Large intestine (tissue), 3 donors: ENCODE measurements around the gene PIGQ. TPM values are rescaled to one million over a fixed set of nuclear protein-coding genes. Genes with fewer than 3 reads are reported as not detected.
A peak's percentile ranks its signal among the peaks of the same experiment; 100 is the strongest.

Source experiments
- DNase-seq, 2 donors: peaks; one replicate each; pipeline versions ENCODE4 v3.0.0 to v3.0.0-alpha.2; 2013
- H3K27ac ChIP-seq: one replicate; pipeline ENCODE4 v1.5.1; 2013; ENCODE audit warnings: low read length
- H3K27me3 ChIP-seq: 2 replicates; pipeline ENCODE4 v1.6.1; 2013; ENCODE audit warnings: low read length; ENCODE audit not compliant: control insufficient read depth, insufficient read depth
- H3K36me3 ChIP-seq: 2 replicates; pipeline ENCODE4 v1.6.1; 2013; ENCODE audit warnings: low read length; ENCODE audit not compliant: control insufficient read depth, insufficient read depth
- H3K4me1 ChIP-seq: one replicate; pipeline ENCODE4 v1.6.1; 2013; ENCODE audit warnings: low read length; ENCODE audit not compliant: control insufficient read depth, insufficient read depth
- H3K4me3 ChIP-seq: one replicate; pipeline ENCODE4 v1.5.1; 2013; ENCODE audit warnings: low read length
- H3K9me3 ChIP-seq: one replicate; pipeline ENCODE4 v1.6.1; 2013; ENCODE audit warnings: mild to moderate bottlenecking, low read depth, low read length, moderate library complexity; ENCODE audit not compliant: control insufficient read depth
- WGBS: methylation state at CpG from one replicate; pipeline ENCODE4 v1.1.5; 2013; ENCODE audit warnings: low lambda C conversion rate; ENCODE audit not compliant: insufficient coverage; 5-methylcytosine and 5-hydroxymethylcytosine counted together
- polyA plus RNA-seq: library from polyadenylated mRNA; unstranded; fragments of 120-200 nt; gene quantifications from one replicate; pipeline ENCODE4 v1.2.1, GENCODE V29; 2013

Gene PIGQ
- polyA plus RNA-seq, 1 donor, result 23.6 TPM

- H3K27me3 ChIP-seq, result no peaks in the 10 kb centered on the region
- H3K27ac ChIP-seq, result no peak overlapping the region
- H3K4me3 ChIP-seq, result no peak overlapping the region
- H3K4me1 ChIP-seq, result peaks cover 14% of the 10 kb centered on the region
- no CpG with 5 or more reads among the region's 27 CpGs for WGBS
- no peak for DNase-seq
- no peaks in the 10 kb centered on the region for H3K9me3 ChIP-seq
- H3K36me3 ChIP-seq, result peaks cover 17% of the 10 kb centered on the region
Observed at GRCh38 chr16:572865-573650, 3.3 kb downstream of the PIGQ start.

DNA sequence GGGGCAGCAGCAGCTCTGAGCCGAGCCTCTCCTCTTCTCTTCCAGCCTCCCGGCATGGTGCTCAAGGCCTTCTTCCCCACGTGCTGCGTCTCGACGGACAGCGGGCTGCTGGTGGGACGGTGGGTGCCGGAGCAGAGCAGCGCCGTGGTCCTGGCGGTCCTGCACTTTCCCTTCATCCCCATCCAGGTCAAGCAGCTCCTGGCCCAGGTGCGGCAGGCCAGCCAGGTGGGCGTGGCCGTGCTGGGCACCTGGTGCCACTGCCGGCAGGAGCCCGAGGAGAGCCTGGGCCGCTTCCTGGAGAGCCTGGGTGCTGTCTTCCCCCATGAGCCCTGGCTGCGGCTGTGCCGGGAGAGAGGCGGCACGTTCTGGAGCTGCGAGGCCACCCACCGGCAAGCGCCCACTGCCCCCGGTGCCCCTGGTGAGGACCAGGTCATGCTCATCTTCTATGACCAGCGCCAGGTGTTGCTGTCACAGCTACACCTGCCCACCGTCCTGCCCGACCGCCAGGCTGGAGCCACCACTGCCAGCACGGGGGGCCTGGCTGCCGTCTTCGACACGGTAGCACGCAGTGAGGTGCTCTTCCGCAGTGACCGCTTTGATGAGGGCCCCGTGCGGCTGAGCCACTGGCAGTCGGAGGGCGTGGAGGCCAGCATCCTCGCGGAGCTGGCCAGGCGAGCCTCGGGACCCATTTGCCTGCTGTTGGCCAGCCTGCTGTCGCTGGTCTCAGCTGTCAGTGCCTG, 4.4 kb downstream of the PIGQ start:
- H3K27ac ChIP-seq, result no peak overlapping the region
- H3K4me1 ChIP-seq, result peaks cover 3% of the 10 kb centered on the region
- H3K4me3 ChIP-seq, result no peak overlapping the region
- WGBS, result no CpG with 5 or more reads among the region's 46 CpGs
- peaks cover 17% of the 10 kb centered on the region for H3K36me3 ChIP-seq
- DNase-seq, result no peak
- no peaks in the 10 kb centered on the region for H3K27me3 ChIP-seq
- H3K9me3 ChIP-seq, result no peaks in the 10 kb centered on the region

DNA sequence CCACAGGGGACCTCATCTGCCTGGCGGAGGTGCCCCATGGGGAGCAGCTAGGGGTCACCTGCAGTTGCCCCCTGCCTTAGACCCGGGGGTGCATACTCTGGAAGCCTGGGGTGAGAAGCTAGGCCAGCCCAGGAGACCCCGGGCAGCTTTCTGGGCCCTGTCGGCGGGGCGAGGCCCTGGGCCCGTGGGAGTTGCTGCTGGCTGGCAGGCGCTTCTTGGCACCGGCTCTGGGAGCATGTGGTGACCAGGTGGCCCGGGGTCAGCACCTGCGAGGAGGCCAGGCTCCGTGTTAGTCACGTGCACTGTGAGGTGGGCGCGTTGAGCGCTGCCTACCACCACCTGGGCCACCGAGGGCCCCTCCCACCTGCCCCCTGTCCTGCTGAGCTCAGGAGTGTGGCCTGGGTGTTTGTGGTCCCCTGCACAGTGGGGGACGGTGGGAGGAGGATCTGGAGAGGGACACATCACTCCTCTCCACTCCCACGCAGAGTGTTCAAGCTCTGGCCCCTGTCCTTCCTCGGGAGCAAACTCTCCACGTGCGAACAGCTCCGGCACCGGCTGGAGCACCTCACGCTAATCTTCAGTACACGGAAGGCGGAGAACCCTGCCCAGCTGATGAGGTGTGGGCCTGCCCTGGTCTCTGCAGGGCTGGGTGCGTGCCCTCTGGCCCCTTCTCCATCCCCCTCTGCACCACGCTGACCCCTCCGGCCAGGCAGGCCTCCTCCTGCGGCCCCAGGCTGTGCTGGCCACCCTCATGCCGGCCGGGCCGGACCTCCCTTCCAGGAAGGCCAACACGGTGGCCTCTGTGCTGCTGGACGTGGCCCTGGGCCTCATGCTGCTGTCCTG, 5.8 kb downstream of the PIGQ start:
- DNase-seq, result no peak
- no peaks in the 10 kb centered on the region for H3K27me3 ChIP-seq
- H3K4me3 ChIP-seq, result no peak overlapping the region
- peaks cover 19% of the 10 kb centered on the region for H3K36me3 ChIP-seq
- H3K4me1 ChIP-seq, result no peaks in the 10 kb centered on the region
- no peaks in the 10 kb centered on the region for H3K9me3 ChIP-seq
- WGBS, result no CpG with 5 or more reads among the region's 36 CpGs
- no peak overlapping the region for H3K27ac ChIP-seq

DNA sequence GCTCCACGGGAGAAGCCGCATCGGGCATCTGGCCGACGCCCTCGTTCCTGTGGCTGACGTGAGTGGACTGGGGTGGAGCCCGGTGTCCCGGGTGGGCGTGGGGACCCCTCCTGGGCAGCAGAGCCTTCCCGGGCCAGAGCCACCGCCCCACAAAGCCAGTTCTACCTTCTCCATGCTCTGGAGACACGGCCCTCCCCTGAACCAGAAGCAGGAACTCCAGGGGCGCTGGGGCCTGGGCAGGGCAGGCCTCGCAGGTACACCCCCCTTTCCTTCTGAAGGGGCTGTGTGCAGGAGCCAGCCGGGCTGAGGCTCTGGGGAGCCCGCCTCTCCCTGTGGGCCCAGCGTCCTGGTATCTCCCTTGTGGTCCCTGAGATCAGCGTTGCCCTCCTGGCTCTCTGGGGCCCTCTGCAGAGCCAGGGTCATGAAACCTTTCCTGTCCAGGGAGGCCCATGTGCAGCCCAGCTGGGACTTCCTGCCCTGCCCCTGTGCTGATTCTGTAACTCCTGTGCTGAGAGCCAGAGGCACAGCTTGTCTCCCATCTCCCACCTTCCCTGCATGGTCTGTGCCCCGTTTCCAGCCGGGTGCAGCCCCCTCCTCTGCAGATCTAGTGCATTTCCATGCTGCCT, 6.5 kb downstream of the PIGQ start:
- Histone ChIP-seq H3K27me3 (no peaks in the 10 kb centered on the region), H3K4me3 (no peak overlapping the region), H3K36me3 (peaks cover 22% of the 10 kb centered on the region), H3K9me3 (no peaks in the 10 kb centered on the region), H3K4me1 (no peaks in the 10 kb centered on the region), H3K27ac (no peak overlapping the region)
- no CpG with 5 or more reads among the region's 21 CpGs for WGBS
- DNase-seq, result no peak

GRCh38 chr16:576823-577201, 7.0 kb downstream of the PIGQ start:
- Histone ChIP-seq H3K27me3 (no peaks in the 10 kb centered on the region), H3K4me3 (no peak overlapping the region), H3K4me1 (no peaks in the 10 kb centered on the region), H3K27ac (no peak overlapping the region), H3K9me3 (no peaks in the 10 kb centered on the region), H3K36me3 (peaks cover 22% of the 10 kb centered on the region)
- no peak for DNase-seq
- no CpG with 5 or more reads among the region's 8 CpGs for WGBS

DNA sequence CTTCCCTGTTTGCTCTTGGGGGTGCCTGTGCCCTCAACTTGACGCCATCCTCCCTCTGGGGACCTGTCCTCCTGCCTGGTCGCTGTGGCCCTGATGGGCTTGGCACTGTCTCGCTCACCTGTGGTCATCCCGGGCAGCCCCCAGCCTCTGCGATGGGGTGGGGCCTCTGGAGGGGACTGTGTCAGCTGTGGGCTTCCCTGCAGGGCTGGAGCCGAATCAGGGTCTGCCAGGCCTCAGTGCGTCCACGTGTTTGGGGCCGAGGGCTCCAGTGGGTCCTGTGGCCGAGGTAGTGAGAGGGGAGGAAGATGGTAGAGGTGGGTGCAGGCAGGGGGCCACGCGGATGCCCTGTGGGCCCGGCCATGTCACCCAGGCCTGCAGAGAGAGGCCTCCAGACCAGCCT, 8.0 kb downstream of the PIGQ start:
- Histone ChIP-seq H3K27me3 (no peaks in the 10 kb centered on the region), H3K27ac (no peak overlapping the region), H3K9me3 (no peaks in the 10 kb centered on the region), H3K4me1 (no peaks in the 10 kb centered on the region), H3K36me3 (peaks cover 22% of the 10 kb centered on the region), H3K4me3 (no peak overlapping the region)
- DNase-seq, result no peak
- no CpG with 5 or more reads among the region's 13 CpGs for WGBS

DNA sequence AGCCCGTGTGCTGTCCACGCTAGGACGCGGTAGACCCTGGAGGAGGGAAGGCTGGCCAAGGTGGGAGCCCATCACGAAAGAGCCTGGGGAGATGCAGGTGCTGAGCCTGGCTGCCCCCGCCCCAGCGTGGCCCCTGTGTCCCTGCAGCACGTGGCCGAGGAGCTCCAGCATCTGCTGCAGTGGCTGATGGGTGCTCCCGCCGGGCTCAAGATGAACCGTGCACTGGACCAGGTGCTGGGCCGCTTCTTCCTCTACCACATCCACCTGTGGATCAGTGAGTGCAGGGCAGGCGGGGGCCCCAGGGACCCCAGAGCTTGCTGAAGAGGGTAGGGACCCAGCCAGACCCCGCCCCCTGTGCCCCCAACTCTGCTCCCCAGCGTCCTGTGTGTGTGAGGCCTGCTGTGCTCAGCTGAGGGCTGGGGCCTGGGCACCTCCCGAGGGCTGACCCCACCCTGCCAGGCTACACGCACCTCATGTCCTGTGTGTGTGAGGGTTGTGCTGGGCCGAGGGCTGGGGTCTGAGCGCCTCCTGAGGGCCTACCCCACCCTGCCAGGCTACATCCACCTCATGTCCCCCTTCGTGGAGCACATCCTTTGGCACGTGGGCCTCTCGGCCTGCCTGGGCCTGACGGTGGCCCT, 8.6 kb downstream of the PIGQ start:
- Histone ChIP-seq H3K4me1 (no peaks in the 10 kb centered on the region), H3K4me3 (no peak overlapping the region), H3K27ac (no peak overlapping the region), H3K36me3 (peaks cover 22% of the 10 kb centered on the region), H3K9me3 (no peaks in the 10 kb centered on the region), H3K27me3 (no peaks in the 10 kb centered on the region)
- no peak for DNase-seq
- 92% methylated on average over 4 of the region's 24 CpGs for WGBS

DNA sequence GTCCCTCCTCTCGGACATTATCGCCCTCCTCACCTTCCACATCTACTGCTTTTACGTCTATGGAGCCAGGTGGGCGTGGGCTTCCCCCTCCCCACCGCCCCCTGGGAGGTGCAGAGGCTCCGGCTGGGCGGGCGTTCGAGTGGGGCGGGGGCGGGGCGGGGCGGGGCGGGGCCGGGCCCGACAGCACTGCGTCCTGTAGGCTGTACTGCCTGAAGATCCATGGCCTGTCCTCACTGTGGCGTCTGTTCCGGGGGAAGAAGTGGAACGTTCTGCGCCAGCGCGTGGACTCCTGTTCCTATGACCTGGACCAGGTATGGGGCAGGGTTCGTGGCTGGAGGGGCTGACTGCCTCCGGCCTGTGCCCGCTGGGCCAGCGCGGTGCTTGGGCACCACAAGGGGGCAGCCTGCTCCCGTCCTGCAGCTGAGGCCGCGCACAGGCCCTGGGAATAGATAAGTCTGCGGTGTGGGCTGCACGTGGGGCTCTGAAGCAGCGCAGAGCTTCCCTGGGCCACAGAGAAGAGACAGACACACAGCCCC, 9.2 kb downstream of the PIGQ start:
- WGBS, result no CpG with 5 or more reads among the region's 34 CpGs
- peaks cover 22% of the 10 kb centered on the region for H3K36me3 ChIP-seq
- H3K9me3 ChIP-seq, result no peaks in the 10 kb centered on the region
- H3K27ac ChIP-seq, result no peak overlapping the region
- H3K4me1 ChIP-seq, result no peaks in the 10 kb centered on the region
- peak; percentile 72 to 73 for DNase-seq
- no peaks in the 10 kb centered on the region for H3K27me3 ChIP-seq
- no peak overlapping the region for H3K4me3 ChIP-seq

DNA sequence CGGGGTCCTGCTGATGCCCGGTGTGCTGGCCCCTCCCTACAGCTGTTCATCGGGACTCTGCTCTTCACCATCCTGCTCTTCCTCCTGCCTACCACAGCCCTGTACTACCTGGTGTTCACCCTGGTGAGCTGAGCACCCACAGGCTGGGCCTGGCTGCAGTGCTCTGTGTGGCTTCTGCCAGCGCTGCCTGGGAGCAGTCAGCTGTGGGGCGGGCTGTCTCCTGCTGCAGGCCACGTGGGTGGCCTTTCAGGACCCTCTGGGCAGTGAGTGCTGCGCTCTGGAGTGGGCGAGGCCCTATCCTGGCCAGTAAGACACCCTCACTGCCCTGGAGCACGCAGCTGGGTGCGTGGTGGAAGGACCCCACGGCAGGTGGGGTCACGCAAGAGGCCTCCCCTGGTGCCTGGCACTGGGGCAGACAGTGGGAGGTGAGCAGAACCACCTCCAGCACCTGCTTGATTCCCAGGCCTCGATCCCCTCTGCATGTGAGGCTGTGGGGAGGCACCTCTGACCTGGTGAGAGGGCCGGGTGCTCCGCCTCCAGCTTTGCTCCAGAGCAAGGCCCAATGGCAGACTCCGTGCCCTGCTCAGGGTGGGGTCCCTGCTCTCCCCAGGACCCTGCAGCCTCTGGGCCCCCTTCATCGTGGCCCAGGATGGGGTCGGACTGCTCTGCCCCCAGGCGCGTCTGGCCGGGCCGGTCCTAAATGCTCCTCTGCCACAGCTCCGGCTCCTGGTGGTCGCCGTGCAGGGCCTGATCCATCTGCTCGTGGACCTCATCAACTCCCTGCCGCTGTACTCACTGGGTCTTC, 10.6 kb downstream of the PIGQ start:
- no peak overlapping the region for H3K4me3 ChIP-seq
- no CpG with 5 or more reads among the region's 27 CpGs for WGBS
- no peaks in the 10 kb centered on the region for H3K9me3 ChIP-seq
- H3K27ac ChIP-seq, result no peak overlapping the region
- peaks cover 15% of the 10 kb centered on the region for H3K36me3 ChIP-seq
- H3K4me1 ChIP-seq, result peaks cover 4% of the 10 kb centered on the region
- H3K27me3 ChIP-seq, result peaks cover under 1% of the 10 kb centered on the region
- no peak for DNase-seq
